ENCODE measurements around the gene MERTK.
A peak's percentile ranks its signal among the peaks of the same experiment; 100 is the strongest.
"Not testable (repeated sequence)": the region's sequence is repeated elsewhere in the genome, so short reads cannot be mapped to it uniquely, and the experiment has no call there.

Gene MERTK

DNA sequence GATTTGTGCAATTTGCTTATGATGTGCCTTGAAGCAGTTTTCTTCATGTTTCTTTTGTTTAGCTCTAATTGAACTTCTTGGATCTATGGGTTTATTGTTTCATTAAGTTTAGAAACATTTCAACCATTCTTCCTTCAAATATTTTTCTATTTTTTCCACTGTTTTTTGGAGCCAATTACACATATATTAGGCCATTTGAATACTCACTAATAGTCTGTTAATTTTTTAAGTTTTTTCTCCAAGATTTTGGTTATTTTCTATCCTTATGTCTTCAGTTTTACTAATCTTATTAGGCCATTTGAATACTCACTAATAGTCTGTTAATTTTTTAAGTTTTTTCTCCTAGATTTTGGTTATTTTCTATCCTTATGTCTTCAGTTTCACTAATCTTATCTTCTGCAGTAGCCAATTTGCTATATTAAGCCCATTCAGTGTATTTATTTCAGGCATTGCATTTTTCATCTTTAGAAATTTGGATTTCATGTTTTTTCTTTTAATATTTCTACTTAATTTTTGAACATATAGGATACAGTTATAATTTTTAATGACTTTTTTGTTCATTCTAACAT is 147.1 kb downstream of the MERTK start:
- no peak for DNase-seq (ENCODE audit: low read depth in 2 of 2)

GRCh38 chr2:112046231-112046630 is 147.8 kb downstream of the MERTK start:
- DNase-seq (ENCODE audit: low read depth in 2 of 2) = no peak

GRCh38 chr2:112047537-112048235 is 149.3 kb downstream of the MERTK start:
- no peak for DNase-seq (ENCODE audit: low read depth in 2 of 2)

GRCh38 chr2:112048236-112048592 is 149.8 kb downstream of the MERTK start:
- no peak for DNase-seq (ENCODE audit: low read depth in 2 of 2)

GRCh38 chr2:112048887-112049286 is 150.5 kb downstream of the MERTK start:
- no peak for DNase-seq (ENCODE audit: low read depth in 2 of 2)

DNA sequence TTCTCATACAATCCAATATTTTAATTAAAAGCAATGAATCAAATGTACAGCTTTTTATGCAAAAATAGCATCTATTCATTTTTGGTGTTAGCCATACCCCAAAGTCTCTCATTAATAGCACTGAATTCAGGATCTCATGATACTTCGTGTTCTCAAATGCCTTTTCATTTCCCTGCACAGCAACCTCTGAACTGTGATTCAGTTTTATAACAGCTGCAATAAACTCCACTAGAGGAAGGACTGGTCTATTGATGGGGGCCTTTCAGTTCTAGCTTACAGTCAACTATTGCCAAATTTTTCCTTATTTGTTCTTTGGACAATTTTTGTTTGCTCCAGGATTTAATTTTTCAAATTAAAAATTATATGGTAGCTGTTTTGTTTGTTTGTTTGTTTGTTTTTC is 151.9 kb downstream of the MERTK start:
- no peak for DNase-seq (ENCODE audit: low read depth in 2 of 2)

- DNase-seq (ENCODE audit: low read depth in 2 of 2) = peak; percentile 91 to 94
Measured at GRCh38 chr2:112053917-112054846, 155.8 kb downstream of the MERTK start.

GRCh38 chr2:112054847-112055729 is 156.7 kb downstream of the MERTK start, which contains the start of gene TMEM87B:
TSS of gene TMEM87B (plus strand) at chr2:112055269. CDS start at chr2:112055592, 323 bp downstream.
- peak; percentile 94 to 95 for DNase-seq (ENCODE audit: low read depth in 2 of 2)

GRCh38 chr2:112055730-112056625 is 157.6 kb downstream of the MERTK start:
- no peak for DNase-seq (ENCODE audit: low read depth in 2 of 2)

- DNase-seq (ENCODE audit: low read depth in 2 of 2) = no peak
Measured at GRCh38 chr2:112056626-112056987, 158.2 kb downstream of the MERTK start.

DNA sequence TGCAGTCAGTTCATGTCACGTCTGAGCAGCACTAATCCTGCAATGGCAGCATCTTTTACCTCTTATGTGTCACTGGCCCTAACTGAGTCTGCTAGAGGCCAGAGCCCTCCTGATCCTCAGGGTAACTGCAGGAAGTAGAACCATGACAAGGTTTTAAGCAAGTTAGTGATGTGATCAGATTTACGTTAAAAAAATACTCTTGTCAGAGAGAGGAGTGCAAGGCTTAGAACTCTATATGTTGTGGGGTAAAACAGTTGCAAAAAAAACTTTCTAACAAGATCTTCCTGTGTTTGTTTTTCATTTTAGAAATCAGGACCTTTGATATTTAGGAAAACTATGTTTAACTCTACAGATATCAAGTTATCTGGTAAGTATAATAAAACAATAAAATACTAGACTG is 161.3 kb downstream of the MERTK start:
- DNase-seq (ENCODE audit: low read depth in 2 of 2) = no peak

DNA sequence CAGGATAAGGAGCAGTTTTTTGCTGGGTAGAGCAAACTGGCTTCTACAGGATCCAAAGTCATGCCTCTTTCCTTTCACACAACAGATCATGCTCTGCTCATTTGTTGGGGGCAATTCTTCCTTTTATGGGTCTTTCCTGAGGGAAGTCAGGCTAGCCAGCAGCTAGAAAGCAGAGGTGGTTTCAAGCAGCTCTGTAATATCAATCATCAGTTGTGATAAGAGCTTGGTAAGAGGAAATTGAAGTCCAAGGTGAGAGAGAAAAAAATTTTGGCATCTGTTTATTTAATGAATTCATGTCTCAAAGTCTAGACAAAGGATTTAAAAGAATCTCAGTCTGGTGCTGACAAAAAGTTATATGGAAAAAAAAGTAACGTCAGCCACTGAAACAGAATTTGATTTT is 162.9 kb downstream of the MERTK start:
- DNase-seq (ENCODE audit: low read depth in 2 of 2) = no peak

DNA sequence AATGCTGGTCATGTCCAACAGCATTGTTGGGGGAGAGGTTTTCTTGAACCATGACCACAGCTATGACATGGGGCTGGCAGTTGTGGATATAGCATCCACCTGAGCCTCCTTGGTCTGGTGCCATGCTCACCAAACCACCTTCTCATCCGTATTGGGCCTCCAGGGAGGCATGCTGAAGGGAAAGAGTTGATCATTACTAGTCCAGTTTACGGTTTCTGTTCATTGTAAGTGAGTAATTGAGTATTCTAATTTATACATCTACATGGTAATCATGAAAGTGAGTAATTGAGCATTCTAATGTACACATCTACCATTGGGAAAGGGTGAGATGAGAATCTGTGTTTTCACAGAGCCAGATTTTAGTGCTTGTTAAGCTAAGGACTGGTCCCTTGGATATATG is 163.4 kb downstream of the MERTK start:
- no peak for DNase-seq (ENCODE audit: low read depth in 2 of 2)

- DNase-seq (ENCODE audit: low read depth in 2 of 2) = no peak
Measured at GRCh38 chr2:112062894-112063293, 164.5 kb downstream of the MERTK start.

DNA sequence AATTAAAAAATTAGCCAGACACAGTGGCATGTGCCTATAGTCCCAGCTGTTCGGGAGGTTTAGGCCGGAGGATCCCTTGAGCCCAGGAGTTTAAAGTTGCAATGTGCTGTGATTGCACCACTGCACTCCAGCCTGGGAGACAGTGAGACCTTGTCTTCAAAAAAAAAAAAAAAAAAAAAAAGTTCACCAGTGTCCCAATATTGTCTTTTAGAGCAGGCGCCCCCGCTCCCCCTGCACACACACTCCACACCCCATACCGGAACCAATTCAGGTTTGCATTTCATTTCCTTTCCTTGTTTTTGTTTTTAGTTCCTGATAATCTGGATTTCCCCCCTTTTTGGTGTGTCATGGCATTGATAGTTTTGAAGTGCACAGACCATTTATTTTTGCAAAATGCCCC is 167.1 kb downstream of the MERTK start:
- no peak for DNase-seq (ENCODE audit: low read depth in 2 of 2)

- no peak for DNase-seq (ENCODE audit: low read depth in 2 of 2)
Measured at GRCh38 chr2:112065966-112066365, 167.6 kb downstream of the MERTK start.

DNA sequence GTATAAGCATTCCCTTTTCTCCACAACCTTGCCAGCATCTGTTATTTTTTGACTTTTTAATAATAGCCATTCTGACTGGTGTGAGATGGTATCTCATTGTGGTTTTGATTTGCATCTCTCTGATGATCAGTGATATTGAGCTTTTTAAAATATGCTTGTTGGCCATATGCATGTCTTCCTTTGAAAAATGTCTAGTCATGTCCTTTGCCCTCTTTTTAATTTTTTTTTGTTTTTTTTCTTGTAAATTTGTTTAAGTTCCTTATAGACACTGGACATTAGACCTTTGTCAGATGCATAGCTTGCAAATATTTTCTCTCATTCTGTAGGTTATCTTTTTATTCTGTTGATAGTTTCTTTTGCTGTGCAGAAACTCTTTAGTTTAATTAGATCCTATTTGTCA is 171.4 kb downstream of the MERTK start:
- not testable (repeated sequence) for DNase-seq (ENCODE audit: low read depth in 2 of 2)

DNA sequence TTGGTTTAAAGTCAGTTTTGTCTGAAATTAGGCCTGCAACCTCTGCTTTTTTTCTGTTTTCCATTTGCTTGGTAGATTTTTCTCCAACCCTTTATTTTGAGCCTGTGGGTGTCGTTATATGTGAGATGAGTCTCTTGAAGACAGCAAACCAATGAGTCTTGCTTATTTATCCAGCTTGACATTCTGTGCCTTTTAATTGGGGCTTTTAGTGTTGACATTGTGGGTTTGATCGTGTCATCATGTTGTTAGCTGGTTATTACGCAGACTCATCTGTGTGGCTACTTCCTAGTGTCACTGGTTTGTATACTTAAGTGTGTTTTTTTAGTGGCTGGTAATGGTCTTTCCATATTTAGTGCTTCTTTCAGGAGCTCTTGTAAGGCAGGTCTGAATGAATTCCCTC is 175.5 kb downstream of the MERTK start:
- DNase-seq (ENCODE audit: low read depth in 2 of 2) = no peak

- DNase-seq (ENCODE audit: low read depth in 2 of 2) = no peak
Measured at GRCh38 chr2:112074506-112074905, 176.1 kb downstream of the MERTK start.

- DNase-seq (ENCODE audit: low read depth in 2 of 2) = no peak
Measured at GRCh38 chr2:112075490-112076260, 177.3 kb downstream of the MERTK start.

Measured in stimulated activated CD8-positive, alpha-beta memory T cell treated with anti-CD3 and anti-CD28 coated beads, Interleukin-15, amount 100 ng/mL, for 48 hours (primary cell).